Neutrophil (primary cell): Measurements from ENCODE around the gene ABCF2.

Experiments
- H3K27ac ChIP-seq: fragments of 200-600 bp; sonication (generic); 2 replicates; pipeline ENCODE4 v1.5.1; 2016; ENCODE audit warnings: mild to moderate bottlenecking, moderate library complexity
- H3K27me3 ChIP-seq: fragments of 200-600 bp; sonication (generic); 2 replicates; pipeline ENCODE4 v1.6.0; 2016; ENCODE audit warnings: mild to moderate bottlenecking
- H3K36me3 ChIP-seq: fragments of 200-600 bp; sonication (generic); 2 replicates; pipeline ENCODE4 v1.5.1; 2017
- H3K4me1 ChIP-seq, 2 experiments: fragments of 200-600 bp in 1 of 2; sonication (generic) in 1 of 2; 1 replicate in 1 of 2; 2 replicates in 1 of 2; pipeline versions ENCODE4 v1.5.1 to v1.6.1; 2013 to 2016; ENCODE audit warnings: low read depth in 1 of 2, low read length in 1 of 2, mild to moderate bottlenecking in 1 of 2, moderate library complexity in 1 of 2; ENCODE audit not compliant: control insufficient read depth in 1 of 2, insufficient read depth in 1 of 2
- H3K4me3 ChIP-seq, 2 experiments: fragments of 200-600 bp in 1 of 2; sonication (generic) in 1 of 2; 1 replicate in 1 of 2; 2 replicates in 1 of 2; pipeline ENCODE4 v1.5.1; 2013 to 2016; ENCODE audit warnings: low read depth in 1 of 2, low read length in 1 of 2, mild to moderate bottlenecking in 1 of 2, moderate library complexity in 1 of 2
- H3K9me3 ChIP-seq: fragments of 200-600 bp; sonication (generic); 2 replicates; pipeline ENCODE4 v1.5.1; 2016
- CTCF ChIP-seq: fragments of 200-600 bp; sonication (generic); IDR thresholded peaks from 2 replicates; pipeline ENCODE4 v1.5.1; 2016; ENCODE audit warnings: antibody characterized with exemption

The ABCF2 gene

DNA sequence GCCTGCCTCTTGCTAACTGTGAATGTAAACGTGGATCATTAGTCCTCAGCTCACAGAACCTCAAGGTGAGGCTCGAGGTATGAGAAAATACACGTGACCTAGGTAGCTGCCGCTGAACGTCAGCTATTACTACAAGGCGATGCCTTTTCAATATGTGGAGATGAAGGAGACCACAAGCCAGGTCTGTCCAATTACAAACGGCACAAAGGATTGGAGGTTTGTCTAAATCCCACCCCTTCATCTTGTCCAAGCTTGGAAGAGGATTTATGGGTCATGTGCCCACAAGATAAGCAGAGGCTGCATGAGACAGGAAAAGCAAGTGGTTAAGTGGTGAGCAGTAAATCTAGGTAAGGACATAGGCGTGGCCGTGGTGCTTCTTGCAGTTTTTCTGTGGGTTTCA, 20.1 kb downstream of the ABCF2 start:
- TF ChIP-seq CTCF = no peak
- Histone ChIP-seq H3K27ac (no peak overlapping the region), H3K27me3 (peaks cover 71% of the 10 kb centered on the region), H3K4me3 (no peak overlapping the region), H3K9me3 (no peaks in the 10 kb centered on the region), H3K4me1 (no peaks in the 10 kb centered on the region), H3K36me3 (no peaks in the 10 kb centered on the region)

GRCh38 chr7:151205730-151206129, 21.3 kb downstream of the ABCF2 start:
- Histone ChIP-seq H3K9me3 (no peaks in the 10 kb centered on the region), H3K4me3 (no peak overlapping the region), H3K36me3 (no peaks in the 10 kb centered on the region), H3K27me3 (peaks cover 75% of the 10 kb centered on the region), H3K27ac (no peak overlapping the region), H3K4me1 (no peaks in the 10 kb centered on the region)
- no peak for TF ChIP-seq CTCF

DNA sequence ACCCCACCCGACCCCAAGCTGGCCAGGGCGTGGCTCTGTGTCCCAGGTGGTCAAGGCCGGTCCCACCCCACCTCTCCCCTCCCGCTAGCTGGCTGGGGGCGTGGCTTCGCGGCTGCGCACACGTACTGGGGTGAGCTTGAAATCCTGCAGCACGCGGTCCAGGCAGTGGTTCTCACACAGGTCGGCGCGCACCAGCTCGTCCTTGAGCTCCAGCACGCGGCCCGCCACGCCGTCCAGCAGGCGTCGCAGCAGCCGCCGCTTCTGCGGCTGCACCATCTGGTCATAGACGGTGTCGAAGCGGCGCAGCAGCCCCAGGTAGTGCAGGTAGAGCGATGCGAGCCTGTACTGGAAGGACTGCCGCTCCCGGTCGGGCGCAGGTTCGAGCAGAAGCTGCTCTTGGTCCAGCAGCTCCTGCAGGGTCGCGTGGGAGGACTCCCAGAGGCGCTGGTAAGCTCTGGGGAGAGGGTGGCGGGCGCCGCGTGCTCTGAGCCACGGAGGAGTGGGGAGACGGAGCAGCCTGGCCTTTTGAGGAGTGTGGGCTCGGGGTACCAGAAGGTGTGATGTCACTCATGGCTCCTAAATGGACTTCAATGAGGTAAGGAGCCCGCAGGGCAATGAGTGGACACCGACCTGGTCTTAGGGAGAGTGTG, 22.5 kb downstream of the ABCF2 start:
- H3K36me3 ChIP-seq = no peaks in the 10 kb centered on the region
- no peak overlapping the region for H3K27ac ChIP-seq
- H3K9me3 ChIP-seq = no peaks in the 10 kb centered on the region
- no peak for TF ChIP-seq CTCF
- no peaks in the 10 kb centered on the region for H3K4me1 ChIP-seq
- H3K27me3 ChIP-seq = peaks cover 75% of the 10 kb centered on the region
- H3K4me3 ChIP-seq = no peak overlapping the region

- Histone ChIP-seq H3K4me3 (no peak overlapping the region), H3K9me3 (no peaks in the 10 kb centered on the region), H3K4me1 (no peaks in the 10 kb centered on the region), H3K27me3 (peaks cover 62% of the 10 kb centered on the region), H3K36me3 (no peaks in the 10 kb centered on the region), H3K27ac (no peak overlapping the region)
- TF ChIP-seq CTCF = no peak
Observed at GRCh38 chr7:151202836-151203235, 24.2 kb downstream of the ABCF2 start.

DNA sequence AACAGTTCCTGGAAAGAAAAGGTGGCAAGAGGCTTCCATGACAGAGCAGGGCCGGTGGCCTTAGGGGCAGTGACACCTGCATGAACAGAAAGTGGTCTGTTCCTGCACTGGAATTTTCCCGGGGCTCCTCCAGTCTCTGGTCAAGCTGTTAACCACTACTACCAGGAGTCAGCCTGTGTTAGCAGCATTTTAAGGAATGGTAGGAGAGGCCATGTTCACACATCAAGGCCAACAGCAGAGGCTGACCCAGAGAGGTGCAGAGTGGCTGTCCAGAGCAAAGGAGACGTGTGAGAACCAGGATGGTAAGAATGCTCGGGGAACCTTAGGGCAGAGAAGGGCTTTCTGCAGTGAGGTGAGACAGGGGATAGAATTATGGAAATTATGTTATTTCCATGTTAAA, 25.3 kb downstream of the ABCF2 start:
- H3K36me3 ChIP-seq = no peaks in the 10 kb centered on the region
- TF ChIP-seq CTCF = no peak
- H3K27ac ChIP-seq = no peak overlapping the region
- peaks cover 55% of the 10 kb centered on the region for H3K27me3 ChIP-seq
- H3K4me3 ChIP-seq = no peak overlapping the region
- no peaks in the 10 kb centered on the region for H3K9me3 ChIP-seq
- H3K4me1 ChIP-seq = no peaks in the 10 kb centered on the region
